ENCODE measurements around the gene NOP53.

The NOP53 gene

GRCh38 chr19:47794526-47794925 lies 49.2 kb downstream of the NOP53 start:
- H3K36me3 ChIP-seq (ENCODE audit: control insufficient read depth, insufficient read depth, low read length), result no peaks in the 10 kb centered on the region
- H3K4me1 ChIP-seq, result no peaks in the 10 kb centered on the region
- no peak overlapping the region for H3K9ac ChIP-seq
- H3K9me3 ChIP-seq (ENCODE audit: control insufficient read depth, low read length), result no peaks in the 10 kb centered on the region
- no peak for TF ChIP-seq CTCF (IDR thresholded peaks at IDR 0.05)
- H2AFZ ChIP-seq, result no peak overlapping the region
- H3K4me3 ChIP-seq (ENCODE audit: low read depth, low read length), result no peak overlapping the region
- H3K4me2 ChIP-seq (ENCODE audit: low read length), result no peak overlapping the region
- H3K27ac ChIP-seq, result no peak overlapping the region
- H3K79me2 ChIP-seq, result no peaks in the 10 kb centered on the region
- no peaks in the 10 kb centered on the region for H3K27me3 ChIP-seq (ENCODE audit: control insufficient read depth, insufficient read depth, low read length)

- Histone ChIP-seq H2AFZ (no peak overlapping the region), H3K79me2 (no peaks in the 10 kb centered on the region), H3K4me1 (no peaks in the 10 kb centered on the region), H3K4me3 (ENCODE audit: low read depth, low read length) (no peak overlapping the region), H3K9me3 (ENCODE audit: control insufficient read depth, low read length) (no peaks in the 10 kb centered on the region), H3K4me2 (ENCODE audit: low read length) (no peak overlapping the region), H3K36me3 (ENCODE audit: control insufficient read depth, insufficient read depth, low read length) (no peaks in the 10 kb centered on the region), H3K9ac (no peak overlapping the region), H3K27me3 (ENCODE audit: control insufficient read depth, insufficient read depth, low read length) (no peaks in the 10 kb centered on the region), H3K27ac (no peak overlapping the region)
- no peak for TF ChIP-seq CTCF (IDR thresholded peaks at IDR 0.05)
Observed at GRCh38 chr19:47796785-47797184, 51.4 kb downstream of the NOP53 start.

GRCh38 chr19:47797996-47798903 lies 52.9 kb downstream of the NOP53 start:
- Histone ChIP-seq H3K4me3 (ENCODE audit: low read depth, low read length) (no peak overlapping the region), H3K36me3 (ENCODE audit: control insufficient read depth, insufficient read depth, low read length) (no peaks in the 10 kb centered on the region), H3K79me2 (no peaks in the 10 kb centered on the region), H3K27ac (no peak overlapping the region), H3K9me3 (ENCODE audit: control insufficient read depth, low read length) (no peaks in the 10 kb centered on the region), H3K9ac (no peak overlapping the region), H3K27me3 (ENCODE audit: control insufficient read depth, insufficient read depth, low read length) (no peaks in the 10 kb centered on the region), H3K4me1 (no peaks in the 10 kb centered on the region), H3K4me2 (ENCODE audit: low read length) (no peak overlapping the region), H2AFZ (no peak overlapping the region)
- TF ChIP-seq CTCF (IDR thresholded peaks at IDR 0.05), result no peak

DNA sequence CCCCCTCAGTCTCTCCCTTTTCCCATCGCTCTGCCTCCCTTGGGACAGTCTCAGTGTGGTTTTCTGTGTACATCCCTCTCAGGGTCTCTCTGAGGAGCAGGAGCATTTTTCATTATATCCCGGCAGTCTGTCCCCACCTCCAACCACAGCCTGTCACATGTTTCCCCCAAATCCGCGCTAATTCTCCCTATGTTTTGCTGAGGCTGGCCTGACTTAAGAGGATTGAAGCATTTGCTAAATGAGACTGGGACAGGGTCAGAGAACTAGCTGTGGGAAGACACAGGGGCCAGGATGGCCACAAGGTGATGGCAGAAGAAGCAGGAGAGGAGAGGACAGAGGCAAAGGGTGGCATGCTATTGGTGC lies 53.5 kb downstream of the NOP53 start:
- H3K27ac ChIP-seq, result no peak overlapping the region
- H3K9me3 ChIP-seq (ENCODE audit: control insufficient read depth, low read length), result no peaks in the 10 kb centered on the region
- H3K4me3 ChIP-seq (ENCODE audit: low read depth, low read length), result no peak overlapping the region
- H3K9ac ChIP-seq, result no peak overlapping the region
- no peaks in the 10 kb centered on the region for H3K36me3 ChIP-seq (ENCODE audit: control insufficient read depth, insufficient read depth, low read length)
- H2AFZ ChIP-seq, result no peak overlapping the region
- no peak for TF ChIP-seq CTCF (IDR thresholded peaks at IDR 0.05)
- no peak overlapping the region for H3K4me2 ChIP-seq (ENCODE audit: low read length)
- H3K27me3 ChIP-seq (ENCODE audit: control insufficient read depth, insufficient read depth, low read length), result no peaks in the 10 kb centered on the region
- no peaks in the 10 kb centered on the region for H3K79me2 ChIP-seq
- H3K4me1 ChIP-seq, result no peaks in the 10 kb centered on the region

DNA sequence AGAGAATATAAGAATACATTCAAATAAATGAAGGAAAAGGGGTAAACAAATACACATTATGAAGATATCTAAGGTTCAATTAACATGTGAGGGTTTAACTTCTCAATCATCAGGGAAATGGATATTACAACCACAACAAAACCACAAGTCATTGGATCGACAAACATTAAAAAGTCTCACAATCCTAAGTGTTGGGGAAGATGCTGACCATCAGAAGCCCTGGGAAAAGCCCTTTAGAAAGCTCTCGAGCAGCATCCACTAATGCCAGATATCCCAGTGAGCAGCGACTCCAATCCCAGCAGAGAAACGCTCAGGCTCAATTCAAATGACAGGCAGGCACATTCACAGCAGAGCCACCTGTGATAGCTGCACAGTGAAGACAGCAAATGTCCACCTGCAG lies 55.9 kb downstream of the NOP53 start:
- Histone ChIP-seq H3K9ac (no peak overlapping the region), H3K27me3 (ENCODE audit: control insufficient read depth, insufficient read depth, low read length) (no peaks in the 10 kb centered on the region), H3K4me2 (ENCODE audit: low read length) (no peak overlapping the region), H2AFZ (no peak overlapping the region), H3K36me3 (ENCODE audit: control insufficient read depth, insufficient read depth, low read length) (no peaks in the 10 kb centered on the region), H3K4me3 (ENCODE audit: low read depth, low read length) (no peak overlapping the region), H3K4me1 (no peaks in the 10 kb centered on the region), H3K9me3 (ENCODE audit: control insufficient read depth, low read length) (no peaks in the 10 kb centered on the region), H3K79me2 (no peaks in the 10 kb centered on the region), H3K27ac (no peak overlapping the region)
- TF ChIP-seq CTCF (IDR thresholded peaks at IDR 0.05), result no peak
